Measurements from ENCODE around the gene TRPM3.

TRPM3 gene

DNA sequence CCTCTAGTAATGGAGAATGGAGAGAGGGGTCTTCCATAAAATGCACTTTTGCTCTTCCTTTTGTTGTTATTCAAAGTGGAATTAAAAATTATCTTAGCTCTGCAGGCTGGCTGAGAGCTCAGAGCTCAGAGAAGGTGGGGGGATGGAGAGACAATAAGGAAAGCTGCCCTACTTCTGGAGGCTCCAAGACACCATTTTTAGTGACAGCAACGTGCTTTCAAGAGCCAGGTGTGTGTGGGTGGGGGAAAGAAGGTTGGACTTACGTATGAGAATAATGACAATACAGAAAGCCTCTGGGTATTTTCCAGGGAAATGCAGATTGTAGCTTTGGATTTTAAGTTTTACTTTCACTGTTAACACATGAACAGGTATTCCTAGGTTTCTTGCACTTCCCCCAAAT, 173.9 kb downstream of the TRPM3 start:
- DNase-seq (ENCODE audit: low read depth in 2 of 2), result no peak

DNA sequence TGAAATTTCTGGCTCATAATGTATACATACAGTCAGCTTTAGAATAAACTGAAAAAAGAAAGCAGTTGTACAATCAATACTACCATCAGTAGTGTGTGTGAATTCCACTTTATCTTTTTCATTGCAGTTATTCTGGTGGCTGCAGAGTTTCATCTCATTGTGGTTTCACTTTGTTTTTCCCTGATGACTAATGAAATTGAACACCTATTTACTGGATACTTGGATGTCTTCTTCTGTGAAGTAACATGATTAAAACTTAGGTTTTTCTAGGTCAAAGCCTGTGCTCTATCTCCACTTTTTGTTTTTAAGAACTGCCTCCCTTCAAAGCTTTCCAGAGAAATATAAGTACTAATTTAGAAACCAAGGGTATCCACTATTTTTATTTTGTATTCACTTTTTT, 174.3 kb downstream of the TRPM3 start:
- DNase-seq (ENCODE audit: low read depth in 2 of 2), result no peak

DNA sequence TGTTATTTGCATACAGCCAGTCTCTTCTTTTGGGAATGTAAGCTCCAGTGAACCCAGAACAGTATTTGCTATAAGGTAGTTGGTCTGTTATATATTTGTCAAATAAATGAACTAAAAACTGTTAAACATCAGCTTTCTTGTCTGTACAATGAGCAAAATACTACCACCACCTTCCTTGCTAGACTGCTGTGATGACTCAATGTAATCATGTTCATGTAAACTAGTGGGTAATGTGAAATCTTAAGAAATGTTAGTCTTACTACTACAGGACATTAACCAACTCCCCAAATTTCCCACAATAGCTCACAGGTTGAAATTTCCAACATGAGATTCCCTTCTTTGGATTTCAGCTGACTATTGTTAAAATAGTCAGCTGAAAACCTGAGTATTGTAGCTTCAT, 176.1 kb downstream of the TRPM3 start:
- no peak for DNase-seq (ENCODE audit: low read depth in 2 of 2)

DNA sequence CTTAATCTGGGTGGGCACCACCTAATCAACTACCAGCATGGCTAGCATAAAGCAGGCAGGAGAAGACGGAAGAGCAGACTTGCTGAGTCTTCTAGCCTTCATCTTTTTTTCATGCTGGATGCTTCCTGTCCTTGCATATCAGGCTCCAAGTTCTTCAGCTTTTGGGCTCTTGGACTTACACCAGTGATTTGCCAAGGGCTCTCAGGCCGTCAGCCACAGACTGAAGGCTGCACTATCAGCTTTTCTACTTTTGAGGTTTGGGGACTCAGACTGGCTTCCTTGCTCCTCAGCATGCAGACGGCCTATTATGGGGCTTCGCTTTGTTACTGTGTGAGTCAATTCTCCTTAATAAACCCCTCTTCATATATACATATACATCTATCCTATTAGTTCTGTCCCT, 180.2 kb downstream of the TRPM3 start:
- no peak for DNase-seq (ENCODE audit: low read depth in 2 of 2)

DNA sequence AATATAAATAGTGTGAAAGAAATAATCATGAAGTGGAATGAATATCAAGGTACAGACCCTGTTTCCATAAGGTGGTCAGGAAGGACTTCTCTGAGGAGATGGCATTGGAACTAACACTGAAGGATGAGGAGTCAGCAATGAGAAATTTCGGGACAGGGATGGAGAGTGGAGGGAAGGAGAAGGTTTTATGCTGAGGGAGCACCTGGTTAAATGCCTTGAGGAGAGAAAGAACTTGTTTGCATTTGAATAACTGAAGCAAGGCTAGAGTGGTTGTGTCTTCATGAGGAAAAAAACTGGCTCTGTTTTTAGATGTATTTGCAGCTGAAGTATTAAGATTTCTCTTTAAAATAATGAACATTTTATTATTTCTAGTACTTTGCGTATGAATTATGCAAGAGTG, 180.8 kb downstream of the TRPM3 start:
- DNase-seq (ENCODE audit: low read depth in 2 of 2), result no peak

DNA sequence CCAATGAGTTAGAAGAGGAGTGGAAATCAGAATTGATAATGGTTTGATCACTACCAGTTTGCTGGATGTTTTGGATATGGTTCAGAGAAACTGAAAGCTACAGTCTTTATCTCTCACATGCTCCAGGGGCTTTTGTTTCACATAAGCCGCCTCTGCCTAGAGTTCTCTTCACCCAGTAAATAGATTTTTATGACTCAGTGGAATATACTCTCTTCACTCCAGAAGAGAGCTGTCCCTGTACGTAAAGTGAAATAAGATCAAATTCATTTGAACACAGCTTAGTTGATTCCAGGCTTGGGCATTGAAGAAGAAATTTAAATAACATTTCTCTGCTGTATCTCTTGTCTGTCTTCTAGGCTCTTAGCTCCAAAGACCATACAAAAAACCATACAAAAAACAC, 184.9 kb downstream of the TRPM3 start:
- DNase-seq (ENCODE audit: low read depth in 2 of 2), result no peak

DNA sequence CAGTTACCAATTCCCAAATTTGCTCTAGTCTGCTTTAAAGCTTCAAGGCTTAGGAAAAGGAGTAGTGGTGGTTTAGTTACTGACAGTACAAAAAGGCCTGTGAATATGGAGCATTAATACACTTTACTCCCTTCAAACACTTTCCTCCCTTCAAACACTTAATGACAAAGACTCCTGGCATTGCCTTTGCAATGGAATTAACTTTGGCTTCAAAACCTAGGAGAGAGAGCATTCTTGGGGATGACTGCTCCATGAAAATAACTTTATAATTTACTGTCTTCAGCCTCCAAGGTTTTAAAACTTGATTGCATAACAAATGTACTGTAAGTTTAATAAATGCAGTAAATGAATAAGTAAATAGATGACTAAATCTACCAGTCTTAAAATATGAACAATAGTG, 185.6 kb downstream of the TRPM3 start:
- no peak for DNase-seq (ENCODE audit: low read depth in 2 of 2)

DNA sequence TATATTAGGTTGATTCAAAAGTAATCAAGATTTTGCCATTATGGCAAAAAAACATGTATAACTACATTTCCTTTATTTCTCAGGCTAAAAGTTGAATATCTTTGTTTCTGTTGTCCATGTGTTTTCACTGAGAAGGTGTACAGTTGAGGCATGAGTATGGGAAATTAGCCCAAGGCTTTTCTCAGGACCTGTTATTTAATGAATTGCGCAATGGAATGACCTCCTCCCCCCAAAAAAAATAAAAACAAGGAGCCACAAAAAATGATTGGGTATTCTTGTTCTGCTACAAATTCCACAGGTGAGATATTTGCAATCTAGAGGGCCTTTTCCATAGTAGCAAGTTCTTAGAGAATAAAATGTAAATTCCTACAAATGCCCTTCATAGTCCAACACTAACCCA, 186.8 kb downstream of the TRPM3 start:
- no peak for DNase-seq (ENCODE audit: low read depth in 2 of 2)

DNA sequence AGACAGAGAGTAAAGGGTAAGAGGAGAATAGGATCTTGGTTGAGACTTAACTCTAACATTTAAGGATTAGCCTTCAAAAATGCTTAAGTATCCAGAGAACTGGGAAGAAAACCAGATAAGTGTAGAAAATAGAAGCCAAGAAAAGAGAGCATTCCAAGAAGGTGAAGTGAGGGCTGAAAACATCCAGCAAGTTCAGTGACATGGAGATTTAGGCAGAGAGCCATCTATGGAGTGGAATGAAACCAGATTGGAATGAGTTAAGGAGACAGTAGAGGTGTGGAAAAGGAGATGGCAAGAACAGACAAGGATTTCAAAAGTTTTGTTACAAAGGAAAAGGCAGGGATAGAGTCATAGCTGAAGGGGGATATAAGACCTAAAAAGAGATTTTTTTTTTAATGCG, 188.1 kb downstream of the TRPM3 start:
- no peak for DNase-seq (ENCODE audit: low read depth in 2 of 2)

DNA sequence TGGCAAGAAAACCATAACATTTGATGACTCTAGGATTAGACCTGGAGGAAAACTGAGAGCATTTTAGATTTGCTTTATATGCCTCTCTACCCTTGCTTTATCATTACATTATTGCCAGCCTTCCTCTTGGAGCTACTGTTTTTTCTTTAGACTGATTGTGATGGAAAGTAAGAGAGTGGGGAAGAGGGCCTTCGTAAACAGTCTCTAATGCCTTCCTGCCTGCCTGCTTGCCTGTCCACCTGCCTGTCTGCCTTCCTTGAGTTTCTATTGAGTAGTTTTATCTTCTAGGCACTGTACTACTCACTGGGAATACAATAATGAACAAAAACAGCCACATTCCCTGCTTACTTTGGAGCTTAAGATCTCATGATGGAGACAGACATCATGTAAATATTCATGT, 189.3 kb downstream of the TRPM3 start:
- no peak for DNase-seq (ENCODE audit: low read depth in 2 of 2)

DNA sequence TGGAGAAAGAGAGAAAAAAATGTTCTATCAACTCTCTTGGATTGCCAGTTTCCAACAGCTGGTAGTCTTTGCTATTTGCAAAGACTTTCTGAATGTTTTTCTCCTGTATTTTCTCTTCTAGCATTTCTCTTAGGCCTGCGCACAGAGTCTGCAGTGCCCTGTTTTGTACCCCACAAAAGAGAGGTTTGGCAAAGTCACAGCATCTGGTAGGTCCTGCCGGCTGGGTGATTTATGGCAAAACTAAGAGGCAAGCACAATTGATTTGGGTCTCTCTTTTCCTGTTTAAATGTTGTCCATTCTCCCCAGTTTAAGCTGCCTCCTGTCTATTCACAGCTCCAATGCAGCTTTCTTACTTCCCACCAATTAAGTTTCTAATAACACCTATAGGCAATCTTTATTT, 193.9 kb downstream of the TRPM3 start:
- no peak for DNase-seq (ENCODE audit: low read depth in 2 of 2)

DNA sequence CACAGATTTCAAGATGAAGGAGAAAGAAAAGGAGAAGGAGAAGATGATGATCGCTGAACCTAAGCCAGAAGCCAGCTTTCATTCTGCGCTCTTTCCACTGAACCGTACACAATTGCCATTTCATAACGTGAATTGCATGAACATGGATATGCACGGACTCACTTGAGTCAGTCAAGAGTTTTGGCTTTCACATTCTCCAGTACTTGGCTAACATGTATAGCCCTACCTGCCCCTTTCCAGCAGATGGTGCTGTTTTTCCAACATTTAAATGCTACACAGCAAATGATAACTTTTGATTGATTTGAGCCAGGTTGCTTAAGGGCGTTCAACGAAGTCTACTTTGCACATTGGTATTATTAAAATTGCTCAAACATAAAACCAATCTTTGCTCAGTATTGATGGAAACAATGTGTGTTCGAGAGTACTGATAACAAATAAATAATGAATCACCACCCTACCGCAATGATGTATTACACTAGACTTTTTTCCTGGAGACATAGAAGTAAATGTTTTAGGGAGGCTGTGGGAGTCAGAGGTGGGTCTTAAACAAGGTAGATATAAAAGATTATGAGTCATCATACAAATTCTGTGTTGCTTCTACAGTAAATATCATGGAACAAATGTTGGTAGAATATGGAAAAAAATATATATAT, 196.4 kb downstream of the TRPM3 start:
- peak; percentile 73 to 74 for DNase-seq (ENCODE audit: low read depth in 2 of 2)

DNA sequence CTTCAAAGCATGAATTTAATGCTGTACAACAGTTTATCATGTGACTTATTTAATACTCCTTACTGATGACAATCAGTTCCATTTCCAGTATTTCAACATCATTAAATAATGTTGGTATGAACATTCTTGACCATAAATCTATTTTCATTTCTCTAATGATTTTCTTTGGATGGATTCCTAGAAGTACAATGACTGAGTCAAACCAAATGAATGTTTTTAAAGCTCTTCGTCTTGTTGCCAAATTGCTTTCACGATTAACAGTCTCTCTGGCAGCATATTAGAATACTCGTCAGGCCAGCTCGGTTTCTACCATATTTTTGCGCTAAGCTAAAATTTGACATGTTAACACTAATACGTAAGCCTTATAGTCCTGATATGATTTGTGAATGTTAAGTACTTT, 197.0 kb downstream of the TRPM3 start:
- DNase-seq (ENCODE audit: low read depth in 2 of 2), result peak; percentile 90 to 91

DNA sequence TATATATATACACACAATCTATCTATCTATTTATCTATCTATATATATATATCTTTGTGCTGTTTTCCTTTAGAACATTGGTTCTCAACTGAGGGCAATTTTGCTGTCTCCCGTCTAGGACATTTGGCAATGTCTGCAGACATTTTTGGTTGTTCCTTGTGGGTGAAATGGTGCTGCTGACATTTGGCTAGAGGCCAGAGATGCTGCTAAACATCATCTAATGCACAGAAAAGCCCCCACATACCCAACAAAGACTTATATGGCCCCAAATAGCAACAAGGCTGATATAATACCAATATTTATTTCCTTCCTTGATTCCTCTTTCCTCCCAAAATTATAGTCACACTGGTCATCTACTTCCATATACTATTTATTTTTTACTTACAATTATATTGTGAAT, 197.5 kb downstream of the TRPM3 start:
- DNase-seq (ENCODE audit: low read depth in 2 of 2), result no peak

DNA sequence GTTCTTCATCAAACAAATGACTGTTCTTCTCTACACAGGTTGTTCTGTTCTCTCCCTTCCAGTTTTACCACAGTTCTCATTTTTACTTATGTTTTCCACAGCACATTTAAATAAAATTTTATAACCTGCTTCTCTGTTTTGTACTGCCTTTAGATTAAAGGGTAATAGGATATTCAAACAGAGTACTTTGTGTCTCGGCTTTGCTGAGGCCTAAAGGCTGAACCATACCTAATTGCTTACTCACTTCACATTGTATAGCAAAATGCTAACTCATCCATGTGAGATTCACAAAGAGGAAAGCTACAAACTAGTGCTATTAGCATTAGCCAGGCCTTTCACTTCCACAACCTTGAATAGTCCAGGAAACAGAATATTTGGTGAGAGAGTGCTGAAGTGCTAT, 200.3 kb downstream of the TRPM3 start:
- DNase-seq (ENCODE audit: low read depth in 2 of 2), result peak in 1 of 2 experiments; percentile 31

DNA sequence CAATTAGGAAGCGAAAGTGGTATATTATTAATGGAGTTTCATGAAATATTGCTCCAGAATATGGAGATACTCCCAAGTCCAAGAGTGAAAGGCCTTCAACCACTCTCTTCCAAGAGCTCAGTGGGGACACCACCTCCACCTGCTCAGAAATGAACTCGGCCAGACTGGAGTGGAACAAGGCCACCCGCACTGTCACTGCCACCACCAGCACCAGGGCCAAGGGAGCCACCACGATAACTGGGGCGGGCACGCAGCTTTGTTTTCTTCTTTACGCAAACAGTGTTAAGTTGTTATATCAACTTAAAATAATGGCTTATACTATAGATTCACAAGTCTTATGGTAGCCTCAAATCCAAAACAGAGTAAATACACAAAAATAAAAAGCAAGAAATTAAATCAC, 204.1 kb downstream of the TRPM3 start:
- no peak for DNase-seq (ENCODE audit: low read depth in 2 of 2)

DNA sequence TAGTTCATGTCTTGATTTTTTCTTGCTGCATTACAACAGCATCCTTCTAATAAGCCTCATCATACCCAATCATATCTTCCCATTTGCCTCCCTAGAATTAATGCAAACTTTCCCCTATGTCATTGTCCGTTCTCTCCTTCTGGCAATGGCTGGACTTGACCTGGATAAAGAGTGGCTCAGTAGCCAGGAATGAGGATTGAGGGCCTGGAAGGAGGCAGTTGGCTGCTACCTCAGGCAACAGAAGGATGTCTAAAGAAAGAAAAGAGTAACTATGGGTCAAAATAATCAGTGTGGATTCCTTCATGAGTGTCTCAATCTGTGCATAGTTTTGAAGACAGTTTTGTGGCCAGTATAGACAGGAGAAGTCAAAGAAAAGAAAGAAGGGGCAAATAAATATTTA, 209.6 kb downstream of the TRPM3 start:
- no peak for DNase-seq (ENCODE audit: low read depth in 2 of 2)

DNA sequence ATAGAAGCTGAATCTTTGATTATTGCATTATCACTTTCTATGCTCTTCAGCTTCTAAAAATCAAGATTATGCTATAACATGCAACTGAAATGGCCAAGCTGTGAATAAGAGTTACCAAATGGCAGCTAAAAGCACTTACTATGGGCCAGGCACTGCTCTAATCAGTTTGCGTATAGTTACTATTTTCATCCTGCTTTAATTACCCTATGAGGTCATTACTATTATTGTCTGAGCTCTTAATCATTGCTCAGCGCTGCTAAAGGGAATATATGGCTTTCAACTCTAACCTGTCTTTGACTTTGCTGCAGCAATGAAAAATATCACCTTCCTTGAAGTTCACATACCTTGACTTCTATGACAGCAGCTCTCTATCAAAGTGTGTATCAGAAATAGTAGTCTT, 210.8 kb downstream of the TRPM3 start:
- DNase-seq (ENCODE audit: low read depth in 2 of 2), result no peak

DNA sequence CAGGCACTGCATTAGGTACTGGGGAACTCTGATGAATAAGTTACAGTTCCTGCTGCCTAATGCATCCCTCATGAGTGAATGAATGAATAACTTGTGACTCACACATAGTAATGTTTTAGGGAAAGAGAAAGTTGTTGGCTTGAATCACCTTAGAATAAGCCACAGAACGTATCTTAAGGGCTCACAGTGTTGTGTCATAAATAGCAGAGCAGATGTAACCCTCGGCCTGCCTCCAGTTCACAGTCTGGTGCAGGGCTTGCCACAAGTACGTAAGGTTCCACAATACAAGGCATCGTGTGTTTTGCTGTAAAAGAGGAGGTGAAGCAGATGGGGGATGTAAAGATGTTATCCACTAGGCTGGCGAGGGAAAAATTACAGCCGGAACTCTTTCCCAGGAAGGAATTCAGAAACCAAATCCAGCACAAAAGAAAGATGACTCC, 218.7 kb downstream of the TRPM3 start:
- DNase-seq (ENCODE audit: low read depth in 2 of 2), result peak; percentile 97 to 98

DNA sequence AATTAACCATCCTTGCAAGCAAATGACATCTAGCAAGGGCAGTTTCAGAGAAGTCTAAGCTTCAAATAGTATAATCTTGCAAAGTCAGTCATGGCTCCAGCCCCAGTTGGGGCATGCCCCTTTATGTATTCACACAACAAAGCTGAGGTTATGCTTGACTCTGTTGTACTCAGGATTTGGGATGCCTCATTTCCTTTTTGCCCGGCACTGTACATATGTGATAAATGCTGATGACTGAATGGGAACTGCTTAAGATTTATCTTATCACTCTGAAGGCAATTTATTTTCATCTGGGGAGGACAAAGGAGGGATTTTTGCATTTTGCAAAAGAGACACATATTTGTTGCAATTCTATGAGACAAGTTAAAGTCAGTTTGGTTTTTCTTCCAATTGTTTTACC, 219.2 kb downstream of the TRPM3 start:
- no peak for DNase-seq (ENCODE audit: low read depth in 2 of 2)

DNA sequence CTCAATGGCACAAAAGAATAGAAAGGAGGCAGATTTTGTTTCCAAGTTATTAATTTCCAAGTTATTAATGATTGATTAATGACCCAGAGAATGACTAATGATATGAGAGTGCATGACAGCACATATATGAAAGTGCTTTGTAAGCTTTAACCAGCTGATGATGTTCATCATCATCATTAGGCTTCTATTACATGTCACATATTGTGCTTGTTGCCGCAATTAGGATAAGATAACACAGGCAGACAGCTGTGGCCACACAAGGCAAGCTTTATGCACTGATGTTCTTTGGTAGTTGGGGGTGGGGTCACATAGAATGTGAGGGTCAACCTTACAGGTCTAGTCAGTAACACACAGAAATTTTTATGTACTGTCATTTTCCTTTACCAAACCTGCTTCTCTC, 219.7 kb downstream of the TRPM3 start:
- DNase-seq (ENCODE audit: low read depth in 2 of 2), result no peak

DNA sequence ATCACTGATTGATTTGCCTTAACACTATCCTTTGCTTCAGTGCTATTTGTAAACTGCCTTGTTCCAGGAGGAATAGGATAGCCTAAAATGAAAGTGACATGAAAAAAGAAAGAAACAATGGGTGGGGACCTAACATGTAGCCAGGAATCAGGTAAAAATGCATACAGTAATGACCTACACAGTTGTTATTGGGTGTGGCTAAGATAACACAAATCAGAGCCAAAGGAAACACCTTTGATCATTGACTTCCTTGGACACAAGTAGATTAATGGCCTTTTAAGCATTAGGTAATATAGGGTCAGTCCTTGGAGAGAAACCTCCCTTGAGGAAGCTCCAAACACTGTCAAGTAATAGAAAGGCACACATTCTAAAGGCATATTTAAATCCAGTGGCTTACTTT, 220.4 kb downstream of the TRPM3 start:
- no peak for DNase-seq (ENCODE audit: low read depth in 2 of 2)

DNA sequence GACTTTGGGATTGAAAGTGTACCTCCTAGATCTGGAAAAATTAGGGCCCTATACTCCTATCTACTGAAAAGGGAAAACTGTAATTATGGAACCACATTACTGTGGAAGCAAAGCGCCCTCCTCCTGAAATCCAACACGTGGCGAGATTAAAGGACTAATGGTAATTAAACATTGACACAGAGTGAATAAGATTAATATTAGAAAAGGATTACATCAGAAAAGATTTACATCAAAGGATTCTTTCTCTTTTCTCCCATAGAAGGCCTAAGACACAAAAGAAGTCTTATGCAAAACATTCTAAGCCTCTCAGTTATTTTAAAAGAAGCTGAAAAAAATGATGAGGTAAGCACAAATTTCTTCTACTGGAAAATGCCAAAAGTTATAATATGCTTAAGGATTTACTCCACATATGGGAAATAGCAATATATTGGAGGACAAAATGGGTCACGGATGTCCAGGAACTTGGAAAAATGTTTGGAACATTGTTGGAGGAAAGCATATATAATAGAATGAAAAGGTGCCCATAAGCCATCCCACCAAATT, 227.8 kb downstream of the TRPM3 start:
- no peak for DNase-seq (ENCODE audit: low read depth in 2 of 2)

DNA sequence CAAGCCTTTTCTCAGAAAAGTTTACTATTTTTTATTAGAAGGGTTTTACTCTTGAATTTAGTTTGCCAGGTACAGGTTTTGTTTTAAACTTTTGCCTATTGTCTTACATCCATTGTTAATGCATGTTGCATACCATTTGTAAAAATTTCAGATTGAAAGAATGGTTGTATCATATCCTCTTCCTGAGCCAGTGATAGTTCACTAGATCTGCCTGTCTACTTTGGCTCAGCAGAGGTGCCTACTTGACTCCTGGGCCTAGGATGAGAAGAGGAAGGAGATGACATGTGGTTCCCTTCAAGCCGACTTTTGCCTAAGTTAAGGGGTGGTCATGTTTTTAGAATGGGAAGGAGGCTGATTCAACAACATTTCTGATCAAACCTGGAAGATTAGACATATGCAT, 232.9 kb downstream of the TRPM3 start:
- no peak for DNase-seq (ENCODE audit: low read depth in 2 of 2)
